ENCODE results near the gene E2F8. TPM values are rescaled to one million over a fixed set of nuclear protein-coding genes. Genes with fewer than 3 reads are reported as not detected.

The E2F8 gene
- polyA plus RNA-seq, 3 donors, result 0.02 to 2.2 (median 0.07) TPM

DNA sequence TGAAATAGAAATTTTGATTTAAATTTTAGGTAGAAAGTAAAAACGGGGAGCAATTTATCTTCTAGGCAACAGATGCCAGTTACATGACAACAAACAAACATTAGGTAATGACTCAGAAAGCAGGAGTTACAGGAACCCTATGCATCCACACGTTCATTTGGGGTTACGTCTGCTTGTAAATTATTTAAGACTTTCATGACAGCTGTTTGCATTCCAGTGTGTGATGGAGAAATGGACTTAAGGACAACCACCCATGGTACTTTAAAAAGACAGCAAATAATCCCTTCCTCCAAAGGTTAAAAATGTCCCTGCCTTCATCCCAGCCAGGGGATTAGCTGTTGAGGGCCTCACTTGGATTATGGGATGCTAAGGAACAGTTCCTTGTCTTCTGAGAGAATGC is 11.8 kb downstream of the E2F8 start:
- WGBS, 3 donors, result 84 to 87% (median 85%) methylated on average over 3 of the region's 3 CpGs

DNA sequence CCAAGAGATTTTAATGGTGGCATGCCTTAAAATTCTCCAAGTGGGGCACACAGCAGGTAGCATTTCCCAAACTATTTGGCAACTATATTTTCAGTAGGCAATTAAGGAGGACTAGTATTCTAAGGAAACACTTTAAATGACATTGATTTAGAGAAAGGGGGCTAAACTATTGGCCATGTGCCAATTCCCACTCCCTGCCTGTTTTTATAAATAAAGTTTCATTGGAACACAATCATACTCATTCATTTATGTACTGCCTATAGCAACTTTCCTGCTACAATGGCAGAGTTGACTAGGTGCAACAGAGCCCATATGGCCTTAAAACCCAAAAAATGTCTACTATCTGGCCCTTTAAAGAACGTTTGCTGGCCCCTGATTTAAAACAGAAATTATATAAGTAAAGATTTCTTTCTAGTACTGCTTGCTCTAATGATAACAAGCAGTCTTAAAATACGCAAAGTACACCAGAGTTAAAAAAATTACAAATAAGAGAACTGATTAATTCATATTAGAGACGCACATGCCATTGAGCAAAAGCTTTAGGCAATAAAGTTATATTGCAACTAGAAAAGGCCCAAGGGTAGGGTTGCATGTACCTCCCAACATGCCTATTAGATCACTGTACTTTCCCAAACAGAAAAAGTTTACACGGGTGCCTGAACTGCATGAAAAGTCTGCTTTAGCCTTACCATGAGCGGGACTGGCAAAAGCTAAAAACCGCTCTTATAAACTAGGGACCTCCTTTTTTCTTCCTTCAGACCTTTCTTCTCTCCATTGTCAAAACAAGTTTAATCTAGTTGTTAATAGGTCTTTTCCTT is 14.2 kb downstream of the E2F8 start:
- no peak overlapping the region for H3K27ac ChIP-seq (ENCODE audit: low read depth, low read length)
- 90 to 93% (median 91%) methylated on average over 6 of the region's 6 CpGs for WGBS, 3 donors

More for the DNA sequence above, 11.8 kb downstream of the E2F8 start:
- no peak overlapping the region for H3K27ac ChIP-seq (ENCODE audit: low read depth, low read length)

DNA sequence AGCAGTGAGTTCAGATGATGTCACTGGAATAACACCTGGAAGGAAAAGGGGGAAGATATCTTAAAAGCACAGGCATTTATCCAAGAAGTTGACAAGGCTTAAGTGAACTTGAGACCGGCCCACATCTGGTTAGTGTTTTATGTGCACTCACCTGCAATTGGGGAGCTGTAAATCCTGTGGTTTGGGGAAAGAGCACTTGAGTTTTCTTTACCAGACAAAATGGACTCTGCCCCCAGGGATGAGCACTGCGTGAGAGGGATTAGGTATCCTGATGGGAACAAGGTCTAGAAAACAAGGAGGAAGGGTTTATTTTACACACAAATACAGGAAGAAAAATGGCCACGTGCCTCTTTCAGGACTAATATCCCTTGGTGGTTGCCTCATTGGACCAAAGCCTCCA is 15.2 kb downstream of the E2F8 start:
- no peak overlapping the region for H3K27ac ChIP-seq (ENCODE audit: low read depth, low read length)
- 90 to 97% (median 93%) methylated on average over 3 of the region's 3 CpGs for WGBS, 3 donors

DNA sequence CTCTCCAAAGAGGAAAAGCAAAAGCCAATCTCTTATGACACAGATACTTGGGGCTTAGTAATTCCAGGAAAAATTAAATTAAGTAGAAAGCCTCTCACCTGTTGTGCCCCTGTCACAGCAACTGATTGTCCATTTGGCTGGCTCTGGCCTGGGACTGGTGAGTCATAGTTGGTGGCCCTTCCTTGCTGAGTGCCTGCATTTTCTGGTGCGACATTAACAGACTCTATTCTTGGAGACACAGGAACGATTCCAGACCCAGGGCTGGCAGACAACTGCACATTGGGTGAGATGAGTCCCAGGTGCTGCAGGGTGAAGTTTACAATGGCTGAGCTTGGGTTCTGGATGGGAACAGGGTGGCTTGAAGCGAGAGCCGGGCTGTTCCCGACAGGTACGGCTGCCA is 15.6 kb downstream of the E2F8 start:
- no peak overlapping the region for H3K27ac ChIP-seq (ENCODE audit: low read depth, low read length)
- 89 to 99% (median 91%) methylated on average over 6 of the region's 6 CpGs for WGBS, 3 donors

DNA sequence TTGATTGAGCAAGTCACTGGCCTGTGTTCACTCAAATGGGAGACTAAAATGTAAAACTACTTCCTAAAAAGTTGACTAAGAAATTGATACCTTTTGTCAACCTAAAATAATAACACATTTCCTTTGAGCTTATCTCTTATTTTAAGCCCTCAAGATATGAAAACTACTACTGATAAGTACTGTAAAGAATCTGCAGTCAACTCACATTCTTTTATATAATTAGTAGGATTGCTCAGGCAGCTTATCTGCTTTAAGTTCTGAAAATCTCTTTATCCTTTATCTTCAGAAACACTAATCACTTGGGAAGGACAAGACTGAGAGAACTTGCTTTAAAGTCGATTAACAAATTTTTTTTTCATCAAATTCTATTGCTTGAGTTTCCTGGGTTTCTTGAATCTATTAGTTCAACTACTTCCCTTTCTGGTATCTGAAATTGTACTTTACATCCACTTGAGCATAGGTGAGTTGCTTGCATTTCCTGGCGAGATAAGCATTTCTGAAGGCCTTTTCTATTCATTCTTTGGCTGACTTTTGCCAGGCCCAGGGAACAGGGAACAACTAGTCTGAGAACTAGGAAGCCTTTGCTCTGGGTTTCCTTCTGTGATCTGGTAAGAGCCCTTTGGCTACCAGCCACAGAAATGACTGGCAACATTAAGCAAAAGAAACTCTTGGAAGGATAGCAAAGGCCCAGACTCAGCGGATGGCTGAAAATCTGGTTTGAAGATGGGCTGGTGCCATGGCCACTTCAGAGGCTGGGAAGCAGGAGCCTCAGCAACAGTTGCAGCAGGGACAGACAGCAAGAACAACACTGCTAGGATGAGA is 19.6 kb downstream of the E2F8 start:
- no peak overlapping the region for H3K27ac ChIP-seq (ENCODE audit: low read depth, low read length)
- 26 to 57% (median 52%) methylated on average over 3 of the region's 3 CpGs for WGBS, 3 donors

DNA sequence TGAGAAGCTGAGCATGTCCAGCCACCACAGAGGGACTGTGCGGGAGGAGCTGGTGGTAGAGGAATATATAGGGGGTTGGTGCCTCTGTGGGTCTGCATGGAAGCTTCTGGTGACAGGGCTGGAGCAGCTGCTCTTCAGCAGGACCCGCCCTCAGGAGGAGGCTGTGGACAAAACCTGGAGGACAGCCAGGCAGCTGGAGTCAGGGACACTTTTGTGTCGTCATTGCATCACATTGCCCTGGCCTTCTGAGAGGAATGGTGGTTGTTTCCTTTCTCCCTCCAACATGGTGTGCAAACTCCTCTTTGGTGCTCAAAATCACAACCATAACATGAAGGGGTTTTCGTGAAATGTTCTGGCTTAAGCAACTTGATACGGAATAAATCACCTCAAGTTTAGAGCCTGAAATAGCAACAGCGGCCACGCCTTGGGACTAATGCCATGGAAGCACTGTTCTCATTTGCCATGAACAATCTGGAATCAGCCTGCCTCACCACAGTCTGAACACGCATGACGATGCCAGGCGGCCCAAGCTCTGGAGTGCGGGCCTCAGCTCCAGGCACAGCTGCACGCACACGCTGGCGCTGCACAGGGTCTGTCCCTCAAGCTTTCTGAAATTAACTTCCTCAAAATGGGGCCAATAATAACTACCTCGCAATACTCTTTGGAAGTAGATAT is 21.8 kb downstream of the E2F8 start:
- 80 to 88% (median 86%) methylated on average over 15 of the region's 15 CpGs for WGBS, 3 donors
- no peak overlapping the region for H3K27ac ChIP-seq (ENCODE audit: low read depth, low read length)

DNA sequence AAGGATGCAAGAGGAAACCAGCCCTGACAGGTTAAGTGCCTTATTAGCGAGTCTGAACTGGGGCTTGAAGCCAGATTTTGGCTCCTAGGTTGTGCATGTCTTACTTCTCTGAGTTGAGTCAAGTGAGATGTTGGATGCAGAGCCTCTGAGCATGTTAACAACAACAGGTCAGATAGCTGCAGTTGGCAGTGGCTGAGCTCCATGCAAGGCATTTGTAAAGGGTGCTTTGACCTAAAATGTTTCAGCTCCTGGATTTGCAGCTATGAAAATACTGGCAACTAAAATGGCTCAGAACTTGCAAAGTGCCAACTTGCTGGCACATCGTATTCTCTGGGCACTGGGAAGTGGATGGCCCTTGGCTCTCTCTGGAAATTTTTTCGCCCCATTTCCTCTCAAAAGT is 22.5 kb downstream of the E2F8 start:
- no peak overlapping the region for H3K27ac ChIP-seq (ENCODE audit: low read depth, low read length)

DNA sequence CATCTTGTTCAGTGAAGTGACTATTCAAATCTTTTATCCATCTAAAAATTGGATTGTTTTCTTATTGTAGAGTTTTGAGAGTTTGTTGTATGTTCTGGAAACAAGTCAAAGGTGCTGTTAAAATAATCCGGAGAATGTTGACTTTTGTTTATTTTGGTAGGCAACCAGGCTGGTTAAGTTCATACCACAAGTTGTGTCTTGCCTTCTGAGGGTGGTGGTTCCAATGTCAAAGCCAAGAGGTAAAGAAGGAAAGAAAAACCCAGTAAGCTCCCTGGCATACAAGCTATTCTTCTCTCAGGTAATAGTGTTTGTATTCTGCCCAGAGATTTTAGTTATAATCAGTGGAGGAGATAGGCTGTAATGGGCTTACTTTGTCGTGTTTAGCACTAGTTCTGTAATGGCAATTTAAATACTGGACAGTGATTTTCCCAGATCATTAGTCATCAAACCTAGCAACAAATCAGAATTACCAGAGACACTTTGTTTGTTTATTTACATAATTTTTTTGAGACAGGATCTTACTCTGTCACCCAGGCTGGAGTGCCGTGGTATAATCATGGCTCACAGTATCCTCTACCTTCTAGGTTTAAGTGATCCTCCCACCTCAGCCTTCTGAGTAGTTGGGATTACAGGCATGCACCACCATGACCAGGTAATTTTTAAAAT is 23.9 kb downstream of the E2F8 start:
- 43 to 56% (median 55%) methylated on average over 3 of the region's 3 CpGs for WGBS, 3 donors
- no peak overlapping the region for H3K27ac ChIP-seq (ENCODE audit: low read depth, low read length)

More for the DNA sequence above, 22.5 kb downstream of the E2F8 start:
- 82 to 85% (median 84%) methylated on average over 3 of the region's 3 CpGs for WGBS, 3 donors

DNA sequence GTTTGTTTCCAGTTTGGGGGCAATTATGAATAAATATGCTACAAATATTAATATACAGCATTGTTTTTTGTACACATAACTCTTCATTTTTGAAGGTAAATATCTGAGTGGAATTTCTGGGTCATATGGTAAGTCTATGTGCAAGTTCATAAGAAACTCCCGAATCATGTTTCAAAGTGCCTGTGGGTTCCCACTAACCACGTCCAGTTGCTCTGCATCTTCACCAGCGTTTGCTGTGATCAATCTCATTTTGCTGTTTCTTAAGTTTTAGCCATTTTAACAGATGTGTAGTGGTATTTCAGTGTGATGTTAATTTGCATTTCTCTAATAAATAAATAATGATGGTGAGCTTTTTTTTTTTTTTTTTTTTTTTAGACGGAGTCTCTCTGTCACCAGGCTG is 24.7 kb downstream of the E2F8 start:
- 67 to 83% (median 68%) methylated on average over 4 of the region's 4 CpGs for WGBS, 3 donors
- H3K27ac ChIP-seq (ENCODE audit: low read depth, low read length), result no peak overlapping the region

DNA sequence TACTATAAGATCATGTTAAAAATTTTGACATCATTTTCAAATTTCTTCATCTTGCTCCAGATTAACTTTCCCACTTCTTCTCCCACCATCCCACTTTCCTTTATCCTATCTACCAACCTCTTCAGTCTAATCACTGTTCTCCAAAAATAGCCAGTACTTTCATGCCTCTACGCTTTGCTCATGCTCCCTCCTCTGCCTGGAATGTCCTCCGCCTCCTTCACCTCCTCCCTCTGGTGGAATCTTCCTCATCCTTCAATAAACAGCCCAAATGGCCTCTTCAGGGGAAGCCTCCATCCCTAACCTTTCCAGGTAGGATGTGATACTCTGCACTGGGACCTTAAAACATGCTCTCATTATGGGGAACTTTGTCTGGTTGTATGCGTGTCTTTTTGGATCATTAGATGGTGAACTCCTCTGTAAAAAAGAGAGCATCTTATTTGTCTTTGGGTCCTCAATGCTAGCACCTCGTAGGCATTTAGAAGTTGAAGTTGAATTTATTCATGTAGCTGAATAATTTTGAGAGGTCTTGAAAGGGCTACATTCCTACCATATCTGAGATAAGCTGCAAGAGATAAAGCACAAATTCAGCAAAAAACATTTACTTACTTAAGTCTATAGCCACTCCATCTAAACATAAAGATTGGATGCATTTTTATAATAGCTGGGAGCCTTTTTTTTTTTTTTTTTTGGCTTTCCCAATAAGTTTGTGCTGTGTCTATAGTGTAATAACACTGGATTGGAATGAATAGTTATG is 31.0 kb downstream of the E2F8 start:
- no peak overlapping the region for H3K27ac ChIP-seq (ENCODE audit: low read depth, low read length)
- WGBS, 3 donors, result 46 to 62% (median 51%) methylated on average over 4 of the region's 4 CpGs

DNA sequence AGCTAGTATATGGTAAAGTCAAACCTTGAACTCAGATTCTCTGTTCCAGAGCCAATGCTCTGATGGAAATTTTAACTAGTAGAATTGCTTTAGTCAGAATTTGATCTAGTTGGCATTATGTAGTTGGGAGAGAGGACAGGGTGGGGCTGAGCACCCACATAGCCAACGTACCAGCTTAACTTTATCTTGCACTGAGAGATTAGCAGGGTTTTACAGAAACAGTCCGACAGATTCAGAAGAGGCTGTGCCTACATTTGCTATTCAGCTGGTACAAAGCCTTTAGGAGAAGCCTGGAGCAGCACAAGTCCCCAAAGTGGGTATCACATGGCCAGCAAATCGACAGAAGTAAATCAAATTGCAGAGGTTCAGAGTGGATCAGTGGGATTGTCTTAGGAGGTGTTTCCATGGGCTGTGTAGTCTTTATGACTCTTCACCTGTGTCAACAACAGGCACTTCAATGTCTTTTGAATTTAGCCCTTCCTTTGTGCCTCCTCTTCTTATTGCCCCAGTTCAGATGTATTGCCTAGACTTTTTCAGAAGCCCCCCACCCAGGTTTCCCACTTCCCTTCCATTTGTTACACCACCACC is 31.7 kb downstream of the E2F8 start:
- H3K27ac ChIP-seq (ENCODE audit: low read depth, low read length), result no peak overlapping the region
- 55 to 79% (median 67%) methylated on average over 3 of the region's 3 CpGs for WGBS, 3 donors

DNA sequence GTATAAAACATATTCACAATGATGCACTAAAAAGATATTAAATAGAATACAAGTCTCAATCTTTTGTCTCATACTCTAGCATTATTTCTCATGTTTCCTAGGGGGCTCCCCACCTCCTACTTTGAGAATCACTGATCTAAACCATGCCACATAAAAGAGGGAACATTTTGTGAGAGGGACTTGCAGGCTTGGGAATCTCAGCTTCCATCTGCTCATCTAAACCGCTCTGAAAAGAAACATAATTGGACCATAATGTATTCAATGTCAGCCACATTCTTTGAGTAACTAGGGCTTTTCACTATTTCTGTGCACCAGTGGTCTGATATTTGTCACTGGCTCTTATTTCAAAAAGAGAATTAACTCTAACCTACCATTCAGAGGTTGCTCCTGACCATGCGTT is 32.6 kb downstream of the E2F8 start:
- WGBS, 3 donors, result 82 to 90% (median 82%) methylated on average over 2 of the region's 2 CpGs
- no peak overlapping the region for H3K27ac ChIP-seq (ENCODE audit: low read depth, low read length)

DNA sequence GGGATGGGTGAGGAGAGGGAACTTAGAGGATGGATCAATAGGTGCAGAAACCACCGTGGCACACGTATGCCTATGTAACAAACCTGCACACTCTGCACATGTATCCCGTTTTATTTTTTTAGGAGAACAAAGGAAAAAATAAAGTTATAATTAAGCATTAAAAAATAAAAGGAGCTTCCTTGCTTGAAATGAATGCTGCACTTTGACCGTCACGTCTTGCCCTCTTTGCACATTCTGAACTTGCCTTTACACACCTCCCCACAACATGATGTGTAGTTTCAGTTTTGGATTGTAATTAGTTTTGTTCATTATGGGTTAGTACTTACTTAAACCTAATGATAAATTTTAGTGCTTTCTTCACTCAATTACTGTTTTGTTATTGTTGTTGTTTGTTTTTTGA is 35.9 kb downstream of the E2F8 start:
- 84 to 94% (median 92%) methylated on average over 5 of the region's 5 CpGs for WGBS, 3 donors
- H3K27ac ChIP-seq (ENCODE audit: low read depth, low read length), result no peak overlapping the region

DNA sequence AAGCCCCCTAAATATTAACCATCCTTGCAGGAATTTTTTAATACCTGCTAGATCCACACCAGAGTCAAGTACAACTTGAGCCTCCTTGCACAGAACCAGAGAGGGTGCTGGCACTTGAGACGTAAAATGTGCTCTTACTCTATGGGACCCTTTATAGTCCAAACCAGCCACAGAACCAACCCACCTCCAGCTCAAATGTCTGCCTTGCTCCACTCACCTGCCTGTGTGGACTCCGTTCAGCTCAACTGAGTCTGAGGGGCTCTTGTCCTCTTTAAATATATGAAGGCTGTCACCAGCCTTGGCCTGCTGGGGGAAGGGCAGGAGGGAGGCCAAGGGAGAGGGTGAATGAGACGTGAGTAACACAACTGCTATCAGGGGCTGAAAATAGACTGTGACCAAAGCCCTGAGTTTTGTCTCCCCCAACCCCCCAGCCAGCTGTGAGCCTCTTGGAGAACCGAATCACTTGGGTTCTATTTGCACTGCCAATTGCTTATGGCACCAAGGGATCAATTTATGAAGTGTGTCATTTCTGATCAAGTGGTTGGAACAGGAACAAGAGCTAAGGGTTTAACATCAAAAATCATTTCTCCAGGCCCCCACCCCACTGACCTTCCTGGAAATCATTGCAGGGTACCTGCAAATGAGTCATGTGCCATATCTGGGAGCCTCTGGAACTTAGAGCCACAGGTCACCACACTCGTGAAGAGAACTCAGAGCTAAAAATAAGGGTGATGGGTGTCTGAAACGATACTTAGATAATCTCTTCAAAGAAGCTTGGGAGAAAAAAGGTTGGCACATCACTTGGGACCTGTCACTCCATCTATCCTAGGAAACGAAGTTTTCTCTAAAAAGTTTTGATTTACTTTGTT is 38.8 kb downstream of the E2F8 start, which contains the start of gene CSRP3:
Gene CSRP3, minus strand, starts transcription at position 247 of the 869 bp plus-strand sequence. CDS start 9,535 bp downstream, outside the sequence.
- H3K27ac ChIP-seq (ENCODE audit: low read depth, low read length), result no peak within 1 kb of the TSS
- WGBS, 3 donors, result 78 to 87% (median 80%) methylated on average over 7 of the region's 7 CpGs

DNA sequence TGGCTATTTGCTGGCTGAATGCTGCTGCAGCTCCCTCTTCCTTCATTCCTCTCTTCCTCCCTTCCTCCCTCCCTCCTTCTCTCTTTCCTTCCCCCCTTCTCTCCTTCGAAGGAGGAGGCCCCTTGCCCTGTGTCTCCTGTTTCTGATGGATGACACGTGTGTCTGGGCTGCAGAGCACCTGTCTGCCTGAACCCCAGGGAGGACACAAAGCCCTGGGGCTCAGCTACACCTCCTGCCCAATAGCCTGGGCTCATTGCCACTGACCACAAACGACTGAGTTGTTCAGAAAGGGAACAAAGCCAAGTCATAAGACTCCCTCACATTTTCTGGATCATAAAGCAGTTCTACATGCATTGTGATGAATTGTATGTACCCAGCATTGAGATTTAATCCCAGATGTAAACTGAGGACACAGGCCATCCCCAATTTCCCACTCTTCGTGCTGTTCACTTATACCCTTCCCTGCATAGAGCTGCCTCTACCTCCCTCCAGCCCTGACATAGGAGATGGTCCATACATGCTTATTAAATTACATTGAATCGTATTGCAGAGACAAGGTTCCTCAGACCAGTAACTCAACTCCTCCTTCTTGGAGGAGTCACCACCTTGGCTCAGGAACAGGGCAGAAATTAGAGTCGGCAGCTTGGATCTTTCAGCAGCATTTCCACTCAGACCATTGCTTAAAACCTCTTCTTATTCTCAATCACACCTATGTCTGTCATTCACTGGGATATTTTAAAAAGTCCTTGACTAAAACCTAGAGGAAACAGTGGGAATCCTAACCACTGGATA is 40.1 kb downstream of the E2F8 start:
- WGBS, 3 donors, result 16 to 42% (median 16%) methylated on average over 6 of the region's 6 CpGs
- no peak overlapping the region for H3K27ac ChIP-seq (ENCODE audit: low read depth, low read length)

DNA sequence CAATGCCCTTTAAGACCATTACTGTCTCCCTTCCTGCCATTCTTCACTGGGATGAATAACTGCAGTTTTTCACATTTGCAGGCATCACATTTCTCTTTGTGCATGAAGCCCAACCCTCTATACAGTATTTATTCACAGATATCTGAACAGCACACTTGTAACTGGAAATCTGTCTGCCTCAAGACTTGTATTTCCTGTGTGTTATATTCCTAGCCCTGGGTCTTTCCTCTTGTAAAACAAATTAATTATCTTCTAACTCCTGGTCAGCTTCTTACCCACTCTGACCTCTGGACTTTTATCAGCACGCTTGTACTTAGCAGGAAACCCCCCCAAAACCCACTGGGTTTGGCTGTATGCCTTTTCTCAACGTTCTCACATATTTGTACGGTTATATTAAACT is 41.0 kb downstream of the E2F8 start:
- 5 to 8% (median 7%) methylated on average over 3 of the region's 3 CpGs for WGBS, 3 donors
- no peak overlapping the region for H3K27ac ChIP-seq (ENCODE audit: low read depth, low read length)

Data from adipose tissue (tissue), 3 donors.